HUDEP-2 (cell line): ENCODE data around the gene FRMD1.

Experiments
- DNase-seq, 76 experiments: peaks; one replicate each; lab custom pipeline; 2025; ENCODE audit not compliant: unreplicated experiment in 76 of 76; lab: John Stamatoyannopoulos, UW

FRMD1 gene

DNA sequence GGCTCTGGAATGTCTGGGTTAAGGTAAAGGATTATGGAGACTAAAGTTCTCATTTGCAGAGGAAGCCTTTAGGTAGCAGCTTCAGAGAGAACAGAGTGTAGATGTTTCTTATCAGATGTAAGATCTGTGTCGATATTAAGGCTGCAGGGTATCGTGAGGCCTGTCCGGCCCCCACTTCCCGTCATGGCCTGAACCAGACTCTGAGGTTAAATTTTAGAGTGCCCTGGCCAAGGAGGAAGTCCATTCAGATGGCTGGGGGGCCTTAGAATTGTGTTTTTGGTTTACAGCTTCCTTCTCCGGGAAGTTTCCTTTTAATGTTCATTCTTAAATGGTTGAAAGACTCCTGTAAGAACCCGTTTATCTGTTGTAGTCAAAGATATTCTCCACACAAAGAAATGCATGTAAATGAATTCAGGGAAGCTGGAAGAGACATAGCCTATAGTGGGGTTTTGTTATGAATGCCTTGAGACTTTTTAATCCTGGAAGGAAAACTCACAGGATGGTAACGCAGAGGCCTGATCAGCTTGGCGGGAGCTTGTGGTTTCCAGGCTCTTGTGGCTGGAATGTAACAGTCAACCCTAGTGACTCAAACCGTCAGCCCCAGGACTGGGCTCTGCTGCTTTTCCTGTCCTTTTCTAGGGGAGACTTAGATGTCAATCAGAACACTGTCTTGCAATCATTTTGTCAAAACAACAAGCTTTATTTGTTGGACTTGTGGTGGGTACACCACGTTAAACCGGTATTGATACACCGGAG is 46.8 kb downstream of the FRMD1 start:
- DNase-seq = no peak

DNA sequence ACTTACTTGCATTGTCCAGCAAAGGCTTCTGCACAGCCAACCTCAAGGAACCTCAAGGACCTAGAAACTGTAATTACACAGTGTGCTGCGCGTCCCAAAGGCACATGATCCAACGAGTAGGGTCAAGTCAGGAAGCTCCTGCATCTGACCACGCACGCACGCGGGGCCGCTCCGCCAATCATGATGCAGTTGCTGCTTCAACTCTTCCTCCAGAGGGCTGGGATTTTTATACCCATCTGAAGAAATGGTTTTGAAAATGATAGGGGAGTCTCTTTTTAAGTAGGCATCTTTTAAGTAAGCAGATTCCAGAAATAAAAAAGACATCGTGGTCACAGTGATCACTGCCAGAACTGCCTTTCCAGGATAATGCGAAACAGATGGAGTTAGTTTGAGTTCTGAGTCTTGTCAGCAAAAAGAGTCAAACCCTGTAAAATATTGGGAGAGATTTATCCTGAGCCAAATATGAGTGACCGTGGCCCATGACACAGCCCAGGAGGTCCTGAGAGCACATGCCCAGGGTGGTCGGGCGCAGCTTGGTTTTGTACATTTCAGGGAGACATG is 47.5 kb downstream of the FRMD1 start:
- no peak for DNase-seq

DNA sequence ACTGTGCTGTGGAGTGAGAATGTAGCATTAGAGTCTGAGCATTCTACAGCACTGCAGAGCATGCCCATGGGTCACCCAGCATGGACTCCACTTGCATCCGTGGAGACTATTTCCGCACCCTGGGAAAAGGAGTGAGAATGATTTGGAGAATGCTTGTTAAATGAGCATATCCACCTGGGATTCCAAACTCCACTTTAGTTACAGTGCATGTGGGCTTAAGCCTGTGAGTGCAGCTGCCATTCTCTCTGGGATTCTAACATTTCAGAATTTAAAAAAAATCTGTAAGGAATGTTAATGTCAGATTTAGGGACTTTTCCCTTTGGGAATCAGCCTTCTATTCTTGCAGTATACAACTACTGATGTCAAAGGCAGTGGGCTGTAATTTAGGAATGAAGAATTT is 48.1 kb downstream of the FRMD1 start:
- DNase-seq = no peak

DNA sequence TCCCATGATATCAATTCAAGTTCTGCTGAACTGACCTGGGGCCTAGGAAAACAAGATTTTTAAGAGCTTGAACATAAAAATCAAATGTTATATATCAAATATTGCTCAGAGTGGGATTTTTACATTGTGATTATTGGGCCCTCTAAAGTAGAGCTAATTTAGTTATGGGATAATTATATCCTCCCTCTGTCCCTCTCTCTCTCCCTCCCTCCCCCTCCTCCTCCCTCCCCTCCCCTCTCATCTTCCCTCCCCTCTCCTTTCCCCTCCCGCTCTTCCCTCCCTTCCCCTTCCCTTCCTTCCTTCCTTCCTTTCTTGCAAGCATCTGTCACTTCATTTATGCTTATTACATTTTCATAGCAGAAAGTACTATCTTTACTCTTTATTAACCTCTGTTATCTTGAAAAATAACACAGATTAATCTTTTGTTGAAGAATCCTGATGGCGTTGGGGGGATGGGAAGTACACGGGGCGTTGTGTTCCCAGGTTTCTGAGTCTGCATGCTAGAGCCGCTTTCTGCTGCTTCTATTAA is 48.7 kb downstream of the FRMD1 start:
- no peak for DNase-seq

DNA sequence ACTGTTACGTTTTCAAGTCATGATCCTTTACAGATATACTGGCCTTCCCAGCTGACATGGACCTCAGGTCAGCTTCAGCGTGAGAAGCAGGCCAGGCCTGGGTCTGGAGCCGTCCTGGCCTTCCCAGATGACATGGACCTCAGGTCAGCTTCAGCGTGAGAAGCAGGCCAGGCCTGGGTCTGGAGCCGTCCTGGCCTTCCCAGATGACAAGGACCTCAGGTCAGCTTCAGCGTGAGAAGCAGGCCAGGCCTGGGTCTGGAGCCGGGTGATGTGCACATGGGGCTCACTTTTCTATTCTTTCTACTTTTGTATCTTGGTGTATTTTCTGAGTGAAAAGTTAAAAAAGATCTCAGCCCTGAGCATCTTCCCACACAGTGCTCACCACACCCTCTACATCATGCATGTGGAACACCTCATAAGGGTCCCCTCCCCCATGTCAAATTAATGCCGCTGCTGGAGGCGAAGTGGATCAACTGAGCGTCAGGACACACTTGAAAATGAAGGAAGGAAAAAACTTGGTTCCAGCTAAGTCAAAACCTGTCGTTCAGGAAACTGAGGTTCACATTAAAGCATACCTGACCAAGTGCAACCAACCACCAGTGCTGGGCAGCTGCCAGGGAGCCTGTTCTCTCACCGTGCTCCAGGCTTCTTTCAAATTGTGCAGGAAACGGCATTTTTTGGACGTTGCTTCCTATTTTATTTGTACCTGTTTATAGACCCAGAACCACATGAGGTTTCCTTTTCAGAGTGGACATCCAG is 49.4 kb downstream of the FRMD1 start:
- no peak for DNase-seq

DNA sequence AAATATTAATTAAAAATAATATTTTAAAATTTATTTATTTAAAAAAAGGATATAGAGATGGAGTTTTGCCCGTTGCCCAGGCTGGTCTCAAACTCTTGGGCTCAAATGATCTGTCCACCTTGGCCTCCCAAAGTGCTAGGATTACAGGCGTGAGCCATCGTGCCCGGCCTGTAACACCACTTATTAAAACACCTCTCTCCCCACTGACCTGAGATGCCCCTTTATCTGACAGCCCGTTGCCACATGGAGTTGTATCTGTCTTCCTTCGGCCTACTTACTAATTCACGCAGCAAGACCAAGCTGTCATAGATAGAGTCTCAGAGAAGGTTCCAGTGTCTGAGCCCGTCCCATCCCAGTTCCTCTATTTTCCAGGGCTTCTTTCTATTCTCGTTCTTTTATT is 50.8 kb downstream of the FRMD1 start:
- no peak for DNase-seq

DNA sequence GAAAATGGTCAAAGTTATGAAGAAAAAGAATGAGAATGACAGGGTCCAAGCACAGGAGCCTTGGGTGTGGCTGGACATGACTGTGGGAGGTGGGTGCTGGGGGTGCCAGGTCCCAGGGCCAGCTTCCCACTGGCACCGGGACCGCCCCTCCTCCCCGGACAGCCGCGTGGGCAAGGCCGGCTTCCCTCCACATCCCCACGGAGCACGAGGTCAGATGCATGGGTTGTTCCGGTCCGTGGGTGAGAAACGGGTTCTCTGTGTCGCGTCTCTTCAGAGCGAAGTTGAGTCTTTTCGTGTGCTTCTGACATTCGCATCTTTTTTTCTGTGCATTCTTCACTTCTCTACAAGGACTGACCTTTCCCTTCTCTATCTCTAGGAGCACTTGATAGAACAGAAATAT is 51.5 kb downstream of the FRMD1 start:
- DNase-seq = no peak

DNA sequence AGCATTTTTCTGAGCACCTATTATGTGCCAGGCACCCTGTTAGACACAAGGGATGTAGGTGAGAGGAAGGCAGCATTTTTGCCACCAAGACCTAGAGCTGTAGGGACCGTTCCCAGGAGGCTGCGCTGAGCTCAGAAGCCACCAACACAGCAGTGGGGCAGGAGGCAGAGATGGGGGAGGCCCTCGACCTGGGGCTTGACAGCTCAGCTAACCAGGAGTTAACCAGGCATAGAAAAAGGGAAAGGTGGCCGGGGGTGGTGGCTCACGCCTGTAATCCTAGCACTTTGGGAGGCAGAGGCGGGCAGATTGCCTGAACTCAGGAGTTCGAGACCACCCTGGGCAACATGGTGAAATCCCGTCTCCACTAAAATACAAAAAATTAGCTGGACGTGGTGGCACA is 52.1 kb downstream of the FRMD1 start:
- no peak for DNase-seq

DNA sequence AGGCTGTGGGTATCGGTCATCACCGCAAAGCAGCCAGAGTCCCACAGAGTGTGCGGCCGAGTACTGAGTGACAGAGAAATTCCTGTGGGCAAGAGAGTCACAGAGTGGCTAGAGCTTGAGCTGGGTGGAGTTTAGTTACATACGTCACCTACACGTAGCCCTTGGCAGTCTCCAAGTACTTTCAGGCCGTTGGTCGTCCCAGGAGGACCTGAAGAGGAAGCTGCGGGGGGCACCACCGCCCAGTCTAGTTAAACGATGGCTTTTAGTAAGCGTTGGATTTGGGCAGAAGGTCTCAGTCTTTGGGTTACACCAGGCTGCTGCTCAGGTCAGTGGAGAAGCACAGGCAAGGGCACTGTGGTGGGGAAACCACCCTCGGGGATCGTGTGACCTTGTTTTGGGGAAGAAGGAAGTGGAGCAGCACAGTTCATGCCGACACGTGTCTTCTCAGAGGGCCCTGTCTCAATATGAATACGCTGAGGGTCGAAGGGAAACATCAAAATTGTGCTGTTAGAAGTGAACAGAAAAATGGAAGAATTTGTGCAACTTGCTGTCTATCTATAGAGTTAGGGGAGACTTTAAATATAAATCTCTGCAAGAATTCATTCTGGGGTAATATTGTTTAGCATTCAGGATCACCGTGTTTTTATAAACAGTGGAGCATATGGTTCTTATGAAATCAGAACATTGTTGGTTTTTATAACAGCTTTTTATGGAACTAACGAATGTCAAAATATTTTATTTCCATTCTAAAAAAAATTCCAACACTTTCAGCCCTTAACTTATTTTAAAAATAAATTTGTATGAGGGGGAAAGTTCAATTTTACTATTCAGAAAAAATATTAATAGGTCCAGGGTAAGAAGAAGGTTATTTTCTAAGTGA is 52.9 kb downstream of the FRMD1 start:
- DNase-seq = no peak

DNA sequence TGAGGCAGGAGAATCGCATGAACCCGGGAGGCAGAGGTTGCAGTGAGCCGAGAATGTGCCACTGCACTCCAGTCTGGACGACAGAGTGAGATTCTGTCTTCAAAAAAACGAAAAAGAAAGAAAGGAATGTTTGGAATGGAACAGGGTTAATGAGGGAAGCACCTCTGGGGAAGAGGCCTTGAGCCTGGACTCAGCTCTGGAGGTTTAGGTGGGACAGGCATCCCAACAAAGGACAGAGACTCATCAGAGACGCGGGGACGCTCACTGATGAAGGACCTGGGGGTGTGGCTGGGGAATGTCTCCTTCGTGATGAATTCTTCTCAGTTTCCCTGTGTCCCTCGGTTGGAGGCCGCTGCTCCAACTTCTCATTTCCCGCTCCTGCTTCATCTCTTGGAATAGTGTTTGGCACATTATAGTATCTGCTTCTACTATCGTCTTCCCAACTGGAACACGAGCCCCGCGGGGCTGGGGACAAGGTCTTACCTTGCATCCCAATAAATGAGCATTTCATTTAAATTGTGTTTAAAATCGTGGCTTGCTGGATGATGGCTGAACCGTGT is 54.0 kb downstream of the FRMD1 start:
- no peak for DNase-seq

DNA sequence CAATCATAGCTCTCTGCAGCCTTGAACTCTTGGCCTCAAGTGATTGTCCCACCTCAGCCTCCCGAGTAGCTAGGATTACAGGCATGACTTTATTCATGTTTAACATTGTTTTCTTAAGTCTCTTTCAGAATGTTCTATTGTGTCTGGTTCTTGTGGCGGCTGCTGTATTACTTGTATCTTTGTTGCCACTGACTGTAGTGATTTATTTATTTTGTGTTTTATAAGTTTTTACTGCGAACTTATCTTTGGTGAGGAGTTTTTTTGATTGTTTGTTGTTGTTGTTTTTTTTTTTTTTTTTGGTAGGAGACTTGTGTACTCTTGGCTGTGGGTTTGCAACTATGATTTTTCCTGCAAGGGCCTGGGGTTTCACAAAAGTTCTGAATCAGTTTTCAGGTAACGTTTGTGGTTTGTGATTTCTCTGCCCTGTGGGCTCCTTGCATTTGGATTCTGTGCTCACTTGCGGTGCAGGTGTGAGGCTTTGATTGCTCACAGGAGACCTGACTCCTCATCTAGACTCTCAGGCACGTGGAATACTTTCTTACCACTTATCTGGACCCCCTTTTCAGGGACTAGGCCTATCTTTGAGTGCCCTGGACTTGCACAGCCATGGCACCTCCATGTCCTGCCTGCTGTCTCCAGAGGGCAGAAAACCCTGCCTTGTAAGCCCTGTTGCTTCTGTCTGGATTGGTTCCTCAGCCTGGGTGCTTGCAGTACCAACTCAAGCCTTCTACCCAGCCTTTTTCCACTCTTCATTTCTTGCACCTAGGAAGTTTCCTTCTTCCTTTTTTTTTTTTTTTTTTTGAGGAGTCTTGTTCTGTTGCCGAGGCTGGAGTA is 56.3 kb downstream of the FRMD1 start:
- no peak for DNase-seq

DNA sequence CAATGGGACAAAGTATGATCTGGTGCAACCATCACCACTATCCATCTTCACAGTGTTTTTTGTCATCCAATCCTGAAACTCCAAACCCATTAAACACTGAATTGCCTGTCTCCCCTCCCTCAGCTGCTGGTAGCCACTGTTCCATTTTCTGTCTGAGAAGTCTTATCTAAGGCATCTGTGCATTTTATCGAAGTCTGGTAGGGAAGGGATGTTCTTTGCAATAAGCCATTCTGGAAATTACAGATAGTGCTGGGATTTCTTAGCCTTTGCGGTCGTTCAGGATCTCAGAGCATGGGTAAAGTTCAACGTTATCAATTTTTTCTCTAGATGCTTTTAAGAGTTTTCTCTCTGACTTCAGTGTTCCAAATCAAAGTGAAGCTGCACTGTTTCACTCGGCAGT is 57.4 kb downstream of the FRMD1 start:
- no peak for DNase-seq

DNA sequence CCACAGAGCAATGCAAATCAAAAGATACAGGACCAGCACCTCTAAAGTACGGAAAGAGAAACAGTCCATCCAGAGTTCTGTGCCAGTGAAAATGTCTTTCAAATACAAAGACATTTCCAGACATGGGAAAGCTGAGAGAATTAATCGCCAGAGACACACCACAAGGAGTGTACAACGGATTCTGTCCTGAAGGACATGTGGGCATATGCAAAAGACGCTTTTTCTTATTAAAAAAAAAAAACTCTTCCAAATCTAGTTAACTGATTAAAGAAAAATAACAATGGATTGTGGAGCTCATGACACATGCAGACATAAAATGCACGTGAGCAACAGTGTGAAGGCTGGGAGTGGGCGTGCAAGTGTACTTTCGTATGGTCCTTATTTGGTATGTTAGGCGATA is 58.8 kb downstream of the FRMD1 start:
- no peak for DNase-seq

DNA sequence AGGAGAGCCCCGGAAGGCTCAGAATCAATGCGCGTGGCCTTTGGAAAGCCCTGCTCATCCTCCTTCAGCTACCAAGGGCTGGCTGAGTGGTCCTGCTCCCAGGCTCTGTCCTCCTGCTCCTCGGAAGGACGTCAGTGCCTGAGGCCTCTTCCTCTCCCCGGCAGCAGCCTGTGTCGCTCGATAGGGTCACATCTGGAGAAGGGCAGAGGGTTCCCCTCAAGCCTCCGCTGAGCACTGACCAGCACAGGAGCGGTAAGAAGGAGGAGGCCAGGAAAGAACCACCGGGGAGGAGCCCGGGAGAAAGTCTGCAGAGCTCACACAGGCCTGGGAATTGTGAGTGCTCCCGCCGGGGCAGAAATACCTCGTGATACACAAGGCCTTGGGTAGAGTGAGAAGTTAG is 60.3 kb downstream of the FRMD1 start:
- DNase-seq = no peak

DNA sequence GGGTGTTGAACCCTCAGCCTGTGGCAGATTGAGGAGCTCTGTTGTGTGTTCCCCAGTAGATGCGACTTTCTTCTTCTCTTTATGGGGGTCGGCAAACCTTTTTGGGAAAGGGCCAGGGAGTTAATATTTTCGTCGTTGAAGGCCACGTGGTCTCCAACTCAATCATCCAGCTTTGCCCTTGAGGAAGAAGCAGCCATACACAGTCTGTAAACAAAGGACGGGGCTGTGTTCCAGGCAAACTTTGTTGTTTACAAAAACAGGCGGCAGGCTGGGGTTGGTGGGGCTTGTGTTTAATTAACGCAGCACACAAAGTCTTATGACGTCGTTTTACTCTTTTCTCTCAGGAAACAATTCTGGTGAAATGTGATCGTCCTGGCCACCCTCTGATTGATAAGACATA is 61.4 kb downstream of the FRMD1 start:
- no peak for DNase-seq

DNA sequence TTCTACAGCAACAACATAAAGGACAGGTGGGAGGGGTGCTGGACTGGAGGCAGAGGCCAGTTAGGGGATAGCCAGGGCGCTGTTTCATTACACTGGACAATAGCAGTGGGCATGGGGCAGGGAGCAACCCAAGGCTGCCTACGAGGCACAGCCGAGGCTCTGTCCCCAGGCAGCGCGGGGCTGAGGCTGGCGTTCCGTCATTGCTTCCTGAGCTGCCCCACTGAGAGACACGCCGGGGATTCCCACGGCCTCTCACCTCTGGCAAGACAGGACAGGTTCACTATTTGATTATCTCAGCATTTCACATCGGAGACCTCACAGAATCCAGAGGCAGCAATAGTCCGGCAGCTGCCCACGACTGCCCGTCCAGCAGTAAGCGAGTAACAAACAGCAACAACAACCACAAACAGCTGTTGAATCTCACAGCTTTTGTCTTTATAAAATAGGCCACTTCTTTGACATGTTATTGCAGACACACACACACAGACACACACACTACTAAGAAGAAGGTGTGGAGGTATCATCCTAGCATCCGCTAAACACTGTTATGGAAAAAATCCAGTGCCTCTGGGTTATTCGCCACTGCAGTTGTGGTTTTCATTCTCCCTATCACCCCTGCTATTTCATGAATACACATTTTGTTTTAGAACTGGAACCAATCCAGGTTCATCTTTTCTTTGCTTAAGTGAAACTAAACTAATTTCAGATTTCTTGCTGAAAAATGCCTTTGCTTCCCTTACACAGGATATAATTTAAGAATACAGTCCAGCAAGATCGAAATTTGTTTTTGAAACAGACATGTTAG is 62.1 kb downstream of the FRMD1 start:
- DNase-seq = no peak

DNA sequence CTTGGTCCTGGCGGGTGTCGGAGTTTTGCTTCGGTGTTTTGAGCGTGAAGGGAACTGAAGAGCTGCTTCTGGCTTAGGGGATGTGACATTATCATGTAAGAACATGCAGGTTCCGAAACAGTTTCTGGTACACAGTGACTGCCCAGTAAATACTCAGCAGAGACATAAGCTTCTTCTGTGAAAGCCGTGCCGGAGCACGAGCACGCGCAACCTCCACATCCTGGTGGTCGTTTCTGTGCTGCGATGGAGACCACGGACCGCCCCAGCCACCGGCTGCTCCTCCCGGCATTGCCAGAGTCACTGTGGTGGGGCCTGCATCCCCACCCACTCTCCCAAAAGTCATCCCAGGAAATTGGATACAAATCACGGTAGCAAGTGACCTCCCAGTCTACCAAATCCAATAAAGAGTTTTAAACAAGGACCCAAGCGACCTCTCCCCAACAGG is 62.8 kb downstream of the FRMD1 start:
- DNase-seq = no peak

DNA sequence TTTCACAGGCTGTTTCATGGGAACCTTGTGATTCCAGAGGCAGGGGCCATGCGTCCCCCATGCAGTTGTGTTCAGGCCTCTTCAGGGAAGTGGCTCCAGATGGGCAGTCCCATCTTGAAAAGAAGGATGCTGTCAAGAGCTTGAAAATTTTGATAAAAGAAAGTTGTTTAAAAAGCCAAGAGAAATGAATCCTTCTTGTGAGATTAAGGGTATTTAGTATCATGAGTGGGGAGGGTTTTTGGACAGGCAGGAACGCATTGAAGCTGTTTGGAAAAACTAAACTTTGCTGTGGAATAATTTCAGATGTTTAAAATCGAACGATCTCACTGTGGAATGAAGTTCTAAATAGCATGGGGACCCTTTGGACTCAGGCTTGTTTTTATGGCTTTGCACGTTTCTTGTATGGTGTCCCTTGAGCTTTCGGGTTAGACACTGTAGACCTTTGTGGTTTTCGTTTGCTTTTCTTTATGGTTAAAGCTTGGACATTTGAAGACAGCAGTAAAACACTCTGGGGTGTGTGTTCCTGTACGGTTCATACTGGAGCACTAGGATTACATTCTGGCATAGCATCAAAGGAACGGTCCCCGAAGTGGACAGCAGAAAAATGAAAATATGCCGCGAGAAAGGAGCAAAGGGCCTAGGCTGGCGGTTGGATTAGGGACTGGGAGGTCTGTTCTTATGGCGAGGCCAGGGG is 63.4 kb downstream of the FRMD1 start:
- DNase-seq = no peak
